GM18511 (cell line): ENCODE measurements around the gene CDK11B.

Experiments used
- ATAC-seq: cut with Tn5 transposase; IDR thresholded peaks from one replicate; pipeline ENCODE4 v1.9.1; 2021; ENCODE audit warnings: mild to moderate bottlenecking, moderate library complexity; ENCODE audit not compliant: unreplicated experiment

Gene CDK11B

GRCh38 chr1:1628754-1629429 is 29.9 kb downstream of the CDK11B start:
- no peak for ATAC-seq

- no peak for ATAC-seq
Observed at GRCh38 chr1:1627829-1628753, 30.7 kb downstream of the CDK11B start.

DNA sequence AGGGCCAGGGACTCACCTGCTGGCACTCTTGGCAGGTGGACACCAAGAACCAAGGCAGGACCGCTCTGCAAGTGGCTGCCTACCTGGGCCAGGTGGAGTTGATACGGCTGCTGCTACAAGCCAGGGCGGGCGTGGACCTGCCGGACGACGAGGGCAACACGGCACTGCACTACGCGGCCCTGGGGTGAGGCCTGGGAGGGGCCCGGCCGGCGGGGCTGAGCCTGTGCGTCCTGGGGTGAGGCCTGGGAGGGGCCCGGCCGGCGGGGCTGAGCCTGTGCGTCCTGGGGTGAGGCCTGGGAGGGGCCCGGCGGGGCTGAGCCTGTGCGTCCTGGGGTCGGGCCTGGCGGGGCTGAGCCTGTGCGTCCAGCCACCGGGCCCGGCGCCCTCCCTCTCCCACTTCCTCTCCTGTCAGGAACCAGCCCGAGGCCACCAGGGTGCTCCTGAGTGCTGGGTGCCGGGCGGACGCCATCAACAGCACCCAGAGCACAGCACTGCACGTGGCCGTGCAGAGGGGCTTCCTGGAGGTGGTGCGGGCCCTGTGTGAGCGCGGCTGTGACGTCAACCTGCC is 31.5 kb downstream of the CDK11B start:
- ATAC-seq, result no peak

- no peak for ATAC-seq
Observed at GRCh38 chr1:1626207-1627141, 32.3 kb downstream of the CDK11B start.

- no peak for ATAC-seq
Observed at GRCh38 chr1:1625824-1626206, 33.0 kb downstream of the CDK11B start.

DNA sequence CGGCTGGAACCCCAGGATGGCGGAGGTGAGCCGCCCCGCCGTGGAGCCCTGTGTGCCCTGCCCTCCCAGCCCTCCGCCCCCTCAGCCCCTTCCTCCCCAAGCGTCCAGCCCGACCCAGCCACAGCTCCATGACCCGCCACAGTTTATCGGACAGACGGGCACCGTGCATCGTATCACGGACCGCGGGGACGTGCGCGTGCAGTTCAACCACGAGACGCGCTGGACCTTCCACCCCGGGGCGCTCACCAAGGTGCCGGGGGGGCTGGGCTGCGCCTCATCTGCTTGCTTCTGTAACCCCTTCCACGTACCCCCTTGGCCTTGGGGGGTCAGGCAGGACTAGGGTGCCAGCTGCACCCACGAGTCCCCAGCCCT is 33.4 kb downstream of the CDK11B start:
- ATAC-seq, result no peak

- ATAC-seq, result no peak
Observed at GRCh38 chr1:1624443-1625403, 34.1 kb downstream of the CDK11B start.

GRCh38 chr1:1623631-1624442 is 35.0 kb downstream of the CDK11B start:
- ATAC-seq, result no peak

- no peak for ATAC-seq
Observed at GRCh38 chr1:1623181-1623630, 35.6 kb downstream of the CDK11B start.

DNA sequence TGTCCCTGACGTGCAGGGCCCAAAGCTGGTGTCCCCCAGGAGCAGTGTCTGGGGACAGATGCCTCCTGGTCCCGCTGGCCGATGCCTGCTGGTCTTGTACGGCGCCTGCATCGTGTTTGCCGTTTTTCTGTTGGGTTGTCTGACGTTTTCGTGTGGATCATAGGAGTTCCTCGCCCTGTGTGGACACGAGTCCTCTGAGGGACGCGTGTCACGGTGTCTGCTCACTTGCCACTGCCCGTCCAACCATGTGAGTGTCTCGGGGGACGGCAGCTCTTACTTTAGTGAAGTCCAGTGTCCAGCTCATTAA is 36.1 kb downstream of the CDK11B start:
- no peak for ATAC-seq

DNA sequence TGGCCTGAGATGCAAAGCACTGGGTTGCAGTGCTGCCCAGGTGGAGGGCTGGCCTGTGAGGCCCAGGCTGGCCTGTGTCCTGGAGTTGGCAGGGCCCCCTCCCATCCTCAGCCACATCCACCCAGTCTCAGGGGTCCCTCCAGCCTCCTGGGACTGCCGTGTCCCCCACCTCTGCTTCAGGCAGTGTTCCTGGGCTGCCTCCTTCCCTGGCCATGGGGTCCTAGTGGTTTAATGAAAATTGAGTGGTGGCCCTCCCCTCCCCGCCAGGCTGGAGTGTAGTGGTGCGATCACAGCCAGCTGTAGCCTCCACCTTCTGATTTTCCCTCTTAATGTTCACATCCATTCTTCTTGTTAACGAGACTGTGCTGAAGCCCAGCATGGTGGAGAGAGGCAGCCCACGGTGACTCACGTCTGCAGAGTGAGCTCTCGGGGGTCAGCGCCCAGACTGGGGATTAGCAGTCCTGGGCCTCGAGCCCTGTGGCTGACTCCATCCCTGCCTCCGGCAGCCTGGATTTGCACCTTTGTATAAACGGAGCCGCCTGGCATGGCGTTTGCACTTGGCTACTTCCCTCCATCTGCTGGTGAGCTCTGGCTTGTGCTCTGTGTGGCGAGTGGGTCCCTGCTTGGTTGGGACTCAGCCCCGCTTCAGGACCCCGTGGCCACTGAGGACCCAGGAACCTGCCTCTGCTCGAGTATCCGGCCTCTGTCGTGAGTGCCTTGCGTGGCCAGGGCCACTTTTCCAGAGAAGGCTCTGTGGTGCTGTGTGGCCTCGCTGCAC is 36.6 kb downstream of the CDK11B start:
- no peak for ATAC-seq

GRCh38 chr1:1621173-1622009 is 37.4 kb downstream of the CDK11B start:
- no peak for ATAC-seq

DNA sequence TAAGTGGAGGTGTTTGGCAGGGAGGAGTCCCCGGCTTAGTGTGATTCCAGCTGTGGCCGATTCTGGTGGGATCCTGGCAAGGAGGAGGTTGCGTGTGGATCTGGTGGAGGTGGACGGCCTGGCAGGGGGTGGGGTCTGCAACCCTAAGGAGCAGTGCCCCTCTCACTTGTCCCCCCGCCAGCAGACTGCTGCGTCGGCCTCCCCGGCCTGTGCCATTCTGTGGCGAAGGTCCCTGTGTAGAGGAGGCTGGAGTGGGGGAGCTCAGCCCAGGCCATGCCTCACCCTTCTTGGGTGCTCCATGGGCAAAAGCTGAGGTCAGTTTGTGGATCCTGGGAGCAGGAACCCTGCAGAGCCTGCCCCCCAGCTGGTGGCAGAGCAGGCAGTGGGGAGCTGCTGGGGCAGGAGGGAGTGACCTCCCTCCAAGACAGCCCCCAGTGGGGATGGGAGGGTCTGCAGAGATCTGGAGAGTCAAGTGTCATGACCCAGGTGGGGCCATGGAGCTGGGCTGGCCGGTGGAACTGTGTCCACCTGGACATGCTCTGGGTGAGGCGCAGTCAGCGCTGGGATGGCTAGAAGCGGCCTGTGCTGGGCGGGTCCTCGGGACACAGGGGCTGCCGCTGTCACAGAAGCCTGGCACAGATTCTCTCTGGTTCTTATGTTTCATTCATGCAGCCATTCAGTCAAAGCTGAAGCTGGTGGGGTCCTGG is 38.2 kb downstream of the CDK11B start:
- no peak for ATAC-seq

DNA sequence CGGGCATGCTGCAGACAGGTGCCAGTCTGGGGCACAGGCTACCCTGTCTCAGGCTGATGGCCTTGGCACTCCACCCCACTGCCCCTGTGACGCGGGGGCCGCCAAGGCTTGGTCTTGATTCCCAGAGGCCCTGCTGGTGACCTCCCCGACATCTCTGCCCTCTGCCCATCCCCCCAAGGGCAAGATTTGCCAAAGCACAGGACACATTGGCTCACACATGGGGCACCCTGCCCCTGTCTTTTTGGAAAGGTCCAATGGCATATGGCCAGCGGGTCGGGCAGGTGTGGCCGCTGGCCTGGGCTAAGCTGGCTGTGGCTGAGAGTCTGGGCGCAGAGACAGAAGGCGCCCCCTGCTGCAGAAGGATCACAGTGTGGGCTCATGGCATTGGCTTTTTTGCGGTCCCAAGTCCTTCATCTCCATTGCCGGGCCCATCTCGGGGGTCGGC is 38.9 kb downstream of the CDK11B start:
- ATAC-seq, result no peak

DNA sequence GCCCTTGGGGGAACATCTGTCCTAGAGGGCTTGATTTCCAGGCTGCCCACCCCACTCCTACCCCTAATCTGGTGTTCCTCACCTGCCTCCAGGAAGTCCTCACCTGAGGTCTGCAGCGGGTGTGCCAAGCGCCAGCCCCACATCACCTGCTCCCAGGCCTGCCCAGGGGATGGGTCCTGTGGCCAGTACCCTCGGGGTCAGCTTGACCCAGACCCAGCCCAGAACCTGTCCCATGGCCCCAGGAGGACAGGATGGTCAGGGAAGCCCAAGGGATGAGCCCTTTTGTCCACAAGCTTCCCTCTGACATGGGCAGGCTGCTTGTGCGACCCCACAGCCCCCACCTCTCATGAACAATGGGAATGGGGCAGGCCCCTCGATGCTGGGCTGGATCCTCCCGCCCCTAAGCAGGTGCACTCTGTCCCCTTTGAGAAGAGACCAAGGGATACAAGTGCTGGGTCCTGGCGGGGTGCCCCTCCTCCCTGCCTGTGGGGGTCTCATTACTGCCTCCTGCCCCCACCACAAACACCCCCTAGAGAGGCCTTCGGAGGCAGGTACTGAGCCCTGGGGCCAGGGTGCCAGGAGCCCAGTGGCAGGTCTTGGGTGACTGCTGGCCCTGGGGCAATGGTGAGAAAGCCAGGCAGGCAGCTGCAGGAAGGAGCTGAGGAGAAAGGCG is 40.3 kb downstream of the CDK11B start:
- no peak for ATAC-seq

DNA sequence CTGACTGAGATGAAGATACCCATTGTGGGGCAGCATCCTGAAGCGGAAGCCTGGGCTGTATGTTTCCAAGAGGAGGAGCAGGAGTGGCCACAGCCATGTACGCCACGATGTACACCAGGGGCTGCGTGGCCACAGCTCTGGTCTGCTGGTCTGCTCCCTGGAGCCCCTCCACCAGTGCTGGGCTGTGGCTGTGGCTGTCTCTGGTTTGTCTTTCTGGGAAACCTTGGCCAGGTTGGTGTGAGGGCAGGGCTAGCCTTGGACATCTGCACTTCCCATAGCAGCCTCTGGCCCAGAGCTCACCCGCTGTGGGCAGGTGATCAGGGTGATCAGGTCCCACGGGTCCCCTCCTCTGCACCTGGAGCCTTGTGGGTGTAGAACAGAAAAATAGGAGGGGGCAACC is 40.9 kb downstream of the CDK11B start:
- no peak for ATAC-seq
